Renal cortical epithelial cell (primary cell): ENCODE measurements around the gene RBMY1E. TPM values are rescaled to one million over a fixed set of nuclear protein-coding genes. Genes with fewer than 3 reads are reported as not detected.
"Not testable (repeated sequence)": the region's sequence is repeated elsewhere in the genome, so short reads cannot be mapped to it uniquely, and the experiment has no call there.

Experiments used
- DNase-seq: peaks from one replicate; pipeline ENCODE4 v3.0.0-alpha.2; 2011; ENCODE audit warnings: low read depth
- total RNA-seq: library from RNA; depleted of rRNA; stranded (reverse); fragments of >200 nt; gene quantifications from 2 replicates; pipeline ENCODE4 v1.2.3, GENCODE V29; 2014

Gene RBMY1E
- not detected in 2 replicates for total RNA-seq

DNA sequence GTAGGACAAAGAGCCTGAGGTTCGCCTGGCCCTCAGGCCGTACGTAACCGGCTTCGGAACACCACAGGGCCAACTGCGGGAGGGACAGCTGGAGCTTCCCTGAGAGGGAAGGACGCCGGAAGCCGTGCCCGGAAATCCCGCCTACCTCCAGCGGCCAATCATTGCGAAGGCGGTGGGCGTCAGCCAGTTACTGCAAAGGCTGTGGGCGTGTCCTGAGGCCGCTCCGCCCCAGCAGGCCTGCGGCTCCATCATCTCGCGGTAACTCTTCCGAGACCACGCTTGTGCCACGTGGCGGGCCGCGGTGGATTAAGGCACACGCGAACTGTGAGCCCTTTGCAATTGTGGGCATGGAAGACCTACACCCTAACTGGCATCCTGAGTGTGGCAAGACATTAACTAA, at the start of gene RBMY1E:
RBMY1E (minus strand) TSS at position 101 of the 400 bp plus-strand sequence. CDS start 1,978 bp downstream, outside the sequence.
- not testable (repeated sequence) for DNase-seq

DNA sequence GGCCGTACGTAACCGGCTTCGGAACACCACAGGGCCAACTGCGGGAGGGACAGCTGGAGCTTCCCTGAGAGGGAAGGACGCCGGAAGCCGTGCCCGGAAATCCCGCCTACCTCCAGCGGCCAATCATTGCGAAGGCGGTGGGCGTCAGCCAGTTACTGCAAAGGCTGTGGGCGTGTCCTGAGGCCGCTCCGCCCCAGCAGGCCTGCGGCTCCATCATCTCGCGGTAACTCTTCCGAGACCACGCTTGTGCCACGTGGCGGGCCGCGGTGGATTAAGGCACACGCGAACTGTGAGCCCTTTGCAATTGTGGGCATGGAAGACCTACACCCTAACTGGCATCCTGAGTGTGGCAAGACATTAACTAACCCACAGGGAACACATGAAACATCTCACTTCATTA, 23.4 kb downstream of the RBMY1E start, which contains the start of gene RBMY1D:
RBMY1D (minus strand) TSS at position 101 of the 400 bp plus-strand sequence. CDS start 2,013 bp downstream, outside the sequence.
- DNase-seq, result not testable (repeated sequence)

DNA sequence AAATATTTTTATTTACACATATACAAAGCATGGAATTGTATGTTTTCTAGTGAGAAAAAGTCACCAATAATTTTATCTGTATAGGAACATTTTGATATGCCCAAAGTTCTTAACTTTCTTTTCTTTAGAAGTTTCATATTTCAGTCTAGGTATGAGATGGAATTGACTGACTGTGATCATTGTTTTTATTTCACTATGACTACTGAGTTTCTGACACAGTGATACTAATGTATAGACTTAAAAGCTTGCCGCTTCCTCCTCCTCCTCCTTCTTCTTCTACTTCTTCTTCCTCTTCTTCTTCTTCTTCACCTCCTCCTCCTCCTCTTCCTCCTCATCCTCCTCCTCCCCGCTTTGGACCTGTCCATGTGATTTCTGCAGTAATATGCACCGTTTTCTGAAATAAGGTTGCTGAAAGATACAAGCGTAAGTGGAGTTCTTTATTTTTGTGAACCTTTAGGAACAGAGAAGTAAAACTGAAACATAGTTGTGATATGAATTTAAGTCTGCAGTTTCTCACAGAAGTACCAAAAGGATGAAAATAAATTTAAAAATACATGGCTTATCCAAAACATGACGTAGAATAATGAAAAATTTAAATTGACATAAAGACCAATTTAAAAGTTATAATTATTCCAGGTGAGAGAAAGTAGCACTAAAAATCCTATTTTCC, 48.3 kb downstream of the RBMY1E start:
- not testable (repeated sequence) for DNase-seq

Other genes with a start within 250 kb of the RBMY1E start
- not detected in 2 replicates for gene RBMY1D, start 23.5 kb downstream of the RBMY1E start, total RNA-seq